GM19099 (cell line): ENCODE data around the gene KCP.

Source experiments
- POLR2A ChIP-seq: IDR thresholded peaks from 3 replicates; pipeline ENCODE4 v1.6.1; 2011; ENCODE audit warnings: low read depth; ENCODE audit not compliant: insufficient read length; ENCODE audit errors: extremely low read depth

Gene KCP

DNA sequence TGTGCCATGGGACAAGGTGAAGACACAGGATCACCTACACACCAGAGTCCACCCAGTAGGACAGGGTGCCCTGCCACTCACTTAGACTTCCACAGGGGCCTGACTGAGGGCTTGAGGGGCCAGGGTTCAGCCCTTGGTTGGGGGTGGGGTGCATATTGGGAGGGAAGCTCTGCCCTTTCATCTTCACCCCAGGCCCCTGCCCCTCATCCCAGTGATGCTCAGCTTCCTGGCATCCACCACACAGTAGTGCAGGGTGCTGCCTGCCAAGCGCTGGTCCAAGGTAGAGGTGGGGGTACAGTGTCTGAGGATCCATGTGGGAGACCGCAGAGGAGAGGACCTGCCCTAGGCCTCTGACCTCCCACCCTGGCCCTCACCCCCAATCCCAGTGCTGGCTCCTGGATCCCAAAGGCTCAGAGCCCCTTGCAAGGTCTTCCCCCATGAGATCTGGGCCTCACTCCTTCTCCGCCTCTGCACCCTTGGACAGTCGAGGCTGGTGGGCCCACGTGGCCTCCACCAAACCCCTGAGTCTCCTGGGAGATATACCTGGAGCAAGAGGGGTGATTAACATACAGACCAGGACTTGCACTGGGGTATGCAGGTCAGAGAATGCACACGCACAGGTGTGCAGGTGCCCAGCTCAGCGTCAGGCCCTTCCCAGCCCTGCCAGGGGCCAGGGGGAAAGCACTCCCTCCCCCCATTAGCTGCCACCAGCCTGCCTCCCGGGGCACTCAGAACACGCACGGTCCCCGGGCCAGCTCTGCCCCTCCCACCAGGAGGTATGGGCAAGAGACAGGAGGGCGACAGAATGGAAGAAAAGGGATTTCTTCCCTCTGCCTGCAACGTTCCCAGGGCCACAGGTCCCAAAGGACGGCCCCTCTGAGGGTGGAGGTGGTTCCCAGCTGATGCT, 18.6 kb upstream of the KCP start:
- no peak for TF ChIP-seq POLR2A

DNA sequence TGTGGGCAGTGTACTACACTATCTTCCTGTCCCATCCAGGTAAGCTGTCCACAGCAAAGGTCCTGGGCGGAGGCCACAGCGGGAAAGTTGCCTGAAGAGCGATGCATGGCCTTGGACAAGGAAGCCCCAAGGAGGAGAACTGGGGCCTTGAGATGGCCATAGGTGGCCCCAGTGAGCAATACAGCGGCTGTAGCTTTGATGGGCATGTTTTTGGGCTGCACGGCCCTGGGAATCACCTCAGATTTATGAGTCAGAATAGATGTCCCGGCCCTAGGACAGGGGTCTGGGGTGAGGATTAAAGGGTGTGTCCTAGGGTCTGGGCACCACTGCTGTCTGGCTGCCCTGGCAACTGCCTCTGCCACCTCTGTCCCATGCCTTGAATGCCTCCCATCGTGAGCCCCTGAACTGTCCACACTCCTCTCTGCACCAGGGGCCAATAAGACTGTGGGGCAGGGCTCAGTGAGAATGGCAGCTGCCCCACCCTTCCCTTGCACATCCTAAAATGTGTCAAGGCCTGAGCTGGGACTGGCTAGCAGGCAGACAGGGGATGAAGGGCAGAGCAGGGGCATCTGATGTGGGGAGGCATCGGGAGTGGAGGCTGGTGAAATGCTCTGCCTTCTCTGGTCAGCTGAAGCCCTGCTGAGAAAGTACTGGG, 17.8 kb upstream of the KCP start:
- no peak for TF ChIP-seq POLR2A

DNA sequence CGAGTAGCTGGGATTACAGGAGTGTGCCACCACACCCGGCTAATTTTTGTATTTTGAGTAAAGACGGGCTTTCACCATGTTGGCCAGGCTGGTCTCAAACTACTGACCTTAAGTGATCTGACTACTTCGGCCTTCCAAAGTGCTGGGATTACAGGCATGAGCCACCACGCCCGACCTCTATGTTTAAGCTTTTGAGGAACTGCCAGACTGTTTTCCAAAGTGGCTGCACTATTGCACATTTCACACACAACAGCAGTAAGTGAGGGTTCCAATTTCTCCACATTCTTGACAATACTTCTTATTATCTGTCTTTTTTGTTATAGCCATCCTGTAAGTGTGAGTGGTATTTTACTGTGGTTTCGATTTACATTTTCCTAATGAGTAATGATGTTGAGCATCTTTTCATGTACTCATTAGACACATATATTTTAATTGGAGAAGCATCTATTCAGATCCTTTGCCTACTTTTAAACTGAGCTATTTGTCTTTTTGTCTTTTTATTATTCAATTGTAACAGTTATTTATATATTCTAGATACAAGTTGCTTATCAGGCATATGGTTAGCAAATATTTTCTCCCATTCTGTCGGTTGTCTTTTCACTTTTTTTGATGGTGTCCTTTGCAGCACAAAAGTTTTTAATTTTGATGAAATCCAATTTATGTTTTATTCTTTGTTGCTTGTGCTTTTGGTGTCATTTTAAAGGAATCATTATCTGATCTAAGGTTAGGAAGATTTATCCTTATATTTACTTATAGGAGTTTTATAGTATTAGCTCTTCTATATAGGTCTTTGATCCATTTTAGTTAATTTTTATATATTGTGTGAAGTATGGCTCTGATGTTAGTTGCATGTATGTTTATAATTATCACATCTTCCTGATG, 14.4 kb upstream of the KCP start:
- TF ChIP-seq POLR2A, result no peak

DNA sequence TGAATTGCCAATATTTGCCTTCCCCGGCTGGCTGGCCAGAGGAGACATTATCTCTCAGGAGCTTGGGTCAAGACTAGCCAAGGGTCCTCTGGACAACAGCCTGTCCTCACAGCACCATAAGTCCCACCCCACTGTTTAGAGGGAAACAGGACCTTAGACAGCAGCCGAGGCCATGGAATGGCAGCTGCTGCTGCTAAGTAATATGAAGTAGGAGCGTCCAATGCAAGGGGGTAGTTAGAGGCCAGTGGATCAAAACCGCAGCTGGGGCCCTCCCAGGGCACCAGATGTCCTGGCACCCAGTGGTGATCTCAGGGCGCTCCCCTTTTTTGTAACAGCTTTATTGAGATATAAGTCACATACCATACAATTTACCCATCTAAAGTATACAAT, 12.9 kb upstream of the KCP start:
- TF ChIP-seq POLR2A, result no peak

DNA sequence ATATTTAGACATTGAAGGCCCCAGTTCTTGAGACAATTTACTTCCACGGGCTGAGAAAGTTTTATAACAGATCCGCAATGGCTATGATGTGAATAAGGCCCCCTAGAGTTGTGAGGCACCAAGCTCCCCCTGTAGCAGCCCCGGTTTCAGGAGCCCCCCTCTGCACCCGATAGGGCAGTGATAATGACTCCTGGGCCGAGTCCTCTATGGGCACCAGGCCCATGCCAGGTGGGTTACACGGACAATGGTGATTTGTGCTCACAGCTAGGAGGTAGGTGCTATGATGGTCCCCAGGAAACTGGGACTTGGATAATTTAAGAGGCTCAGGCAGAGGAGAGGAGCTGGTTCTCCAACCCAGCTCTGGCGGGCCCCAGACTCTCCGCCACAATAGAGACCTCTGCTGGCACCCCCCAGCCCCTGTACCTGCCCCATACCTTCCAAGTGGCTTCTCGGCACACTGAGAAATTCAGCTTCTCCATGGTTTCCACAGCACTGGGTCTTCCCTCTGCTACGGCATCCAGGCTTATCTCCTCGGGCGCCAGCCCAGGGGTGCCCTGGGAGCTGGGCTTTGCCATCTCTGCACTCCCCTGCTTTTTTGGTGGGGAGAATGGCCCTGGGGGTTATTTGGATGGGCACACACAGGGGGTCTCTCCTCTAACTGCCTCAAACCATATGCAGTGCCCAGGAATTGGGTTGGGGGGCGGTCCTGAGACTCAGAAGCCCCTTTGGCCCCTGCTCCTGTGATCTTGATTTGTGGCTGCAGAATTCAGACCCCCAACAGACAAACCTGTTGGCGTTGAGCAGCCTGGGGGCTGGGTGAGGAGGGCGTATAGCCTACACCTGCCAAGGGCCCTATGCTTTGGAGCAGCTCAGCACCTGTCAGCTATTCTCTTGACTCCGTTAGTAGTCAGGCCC, 12.2 kb upstream of the KCP start:
- no peak for TF ChIP-seq POLR2A

DNA sequence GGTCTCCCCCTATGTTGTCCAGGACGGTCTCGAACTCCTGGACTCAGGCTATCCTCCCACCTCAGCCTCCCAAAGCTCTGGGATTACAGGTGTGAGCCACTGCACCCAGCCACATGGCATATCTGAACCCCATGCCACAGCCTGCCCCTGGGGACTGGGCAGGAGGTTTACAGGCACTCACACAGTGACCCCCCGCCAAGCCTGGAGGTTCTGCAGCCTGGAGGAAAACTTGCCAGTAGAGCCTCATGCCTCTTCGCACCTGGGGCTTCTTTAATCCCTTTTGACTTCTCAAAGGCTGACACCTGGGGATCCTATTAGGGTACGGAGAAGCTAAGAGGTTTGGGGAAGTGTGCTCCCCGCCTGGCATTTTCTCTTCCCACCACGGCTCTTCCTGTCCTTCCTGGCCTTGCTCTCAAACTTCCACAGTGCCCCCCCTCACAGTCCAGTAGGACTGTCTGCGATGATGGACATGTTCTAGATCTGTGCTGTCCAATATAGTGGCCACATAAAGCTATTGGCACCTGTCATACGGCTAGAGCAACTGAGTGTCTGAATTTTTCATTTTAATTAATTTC, 11.4 kb upstream of the KCP start:
- no peak for TF ChIP-seq POLR2A

DNA sequence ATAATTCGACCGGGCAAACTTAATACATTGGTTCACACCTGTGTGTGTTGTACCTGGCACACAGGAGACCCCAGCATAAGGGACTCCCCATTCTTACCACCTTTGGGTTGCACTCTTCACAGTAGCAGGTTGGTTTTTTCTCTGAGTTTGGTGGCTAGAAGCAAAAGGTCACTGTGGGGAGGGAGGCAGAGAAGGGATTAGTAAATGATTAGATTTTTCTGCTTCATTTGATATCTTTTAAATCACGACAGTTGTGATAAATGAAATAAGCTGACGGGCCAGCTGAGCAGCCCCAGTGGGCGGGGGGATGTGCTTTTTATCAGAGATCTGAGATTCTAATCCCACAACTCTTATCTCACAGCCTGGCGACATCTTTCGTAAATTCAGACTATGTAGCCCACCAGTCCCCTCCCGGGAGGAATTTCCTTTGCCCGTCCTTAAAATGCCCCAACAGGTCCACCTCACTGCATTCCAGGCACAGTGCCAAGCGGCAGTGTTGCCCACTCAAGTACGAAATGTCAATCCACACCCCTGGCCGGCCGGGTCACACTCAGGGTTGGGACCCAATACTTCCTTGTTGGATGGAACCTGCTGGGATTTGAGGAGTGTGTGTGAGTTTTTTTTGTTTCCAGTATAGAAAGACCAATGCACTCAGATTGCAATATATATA, 10.5 kb upstream of the KCP start:
- TF ChIP-seq POLR2A, result no peak

DNA sequence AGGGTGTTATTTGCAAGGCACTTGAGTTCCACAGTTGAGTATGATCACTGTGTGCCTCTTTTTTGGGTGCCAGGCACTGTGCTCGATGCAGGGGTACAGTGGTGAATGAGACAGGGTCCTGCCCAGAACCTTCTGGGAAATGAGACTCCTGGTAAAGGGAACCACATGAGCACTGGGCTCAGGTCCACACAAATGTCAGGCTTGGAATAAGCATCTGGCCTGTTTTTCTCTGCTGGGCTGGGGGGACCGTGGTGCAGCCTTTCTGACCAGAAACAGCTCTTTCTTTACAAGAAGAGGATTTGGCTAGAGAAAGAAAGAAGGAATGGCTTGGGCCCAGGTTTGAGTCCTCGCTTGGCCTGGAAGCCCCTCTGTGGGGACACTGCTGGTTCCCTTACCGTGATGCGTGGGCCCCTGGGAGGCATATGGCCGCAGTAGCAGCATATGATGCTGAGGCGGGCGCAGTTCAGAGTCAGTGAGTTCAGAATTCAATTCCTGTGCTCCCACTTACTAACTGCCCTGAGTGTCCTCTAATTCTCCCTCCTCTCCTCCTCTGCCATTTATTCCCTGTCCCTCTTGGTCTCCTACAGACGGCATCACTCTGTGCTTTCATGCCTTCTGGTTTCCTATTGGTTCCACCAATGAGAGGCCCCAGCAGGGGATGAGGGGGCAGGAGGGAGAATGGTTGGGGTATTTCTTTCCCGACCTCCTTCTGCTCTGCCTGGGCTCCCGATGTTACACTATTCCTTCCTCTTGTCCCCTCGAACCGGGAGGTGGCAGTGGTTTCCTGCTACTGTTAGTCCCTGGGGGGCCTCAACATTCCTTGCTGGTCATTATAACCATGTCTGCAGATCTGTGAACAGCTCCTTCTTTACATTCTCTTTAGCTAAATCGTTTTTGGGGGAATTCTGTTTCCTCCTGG, 9.6 kb upstream of the KCP start:
- TF ChIP-seq POLR2A, result no peak

DNA sequence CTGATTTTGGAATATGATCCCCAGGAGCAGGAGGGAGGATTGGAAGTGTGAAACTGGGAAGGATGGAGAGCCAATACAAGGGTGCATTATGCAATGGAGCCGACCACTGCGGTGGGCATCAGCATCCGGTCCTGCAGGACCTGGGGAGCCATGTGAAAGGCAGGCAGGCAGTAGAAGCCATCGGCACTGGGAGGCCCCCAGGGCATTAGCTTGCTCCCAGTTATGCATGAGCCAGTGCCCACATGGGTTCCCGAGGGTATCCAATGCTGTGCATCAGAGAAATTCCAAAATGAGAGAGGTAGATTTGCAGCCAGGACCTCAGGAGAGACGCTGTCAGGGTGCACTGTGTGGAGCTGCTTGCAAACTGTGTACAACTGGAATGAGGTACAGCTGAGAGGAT, 8.7 kb upstream of the KCP start:
- no peak for TF ChIP-seq POLR2A

DNA sequence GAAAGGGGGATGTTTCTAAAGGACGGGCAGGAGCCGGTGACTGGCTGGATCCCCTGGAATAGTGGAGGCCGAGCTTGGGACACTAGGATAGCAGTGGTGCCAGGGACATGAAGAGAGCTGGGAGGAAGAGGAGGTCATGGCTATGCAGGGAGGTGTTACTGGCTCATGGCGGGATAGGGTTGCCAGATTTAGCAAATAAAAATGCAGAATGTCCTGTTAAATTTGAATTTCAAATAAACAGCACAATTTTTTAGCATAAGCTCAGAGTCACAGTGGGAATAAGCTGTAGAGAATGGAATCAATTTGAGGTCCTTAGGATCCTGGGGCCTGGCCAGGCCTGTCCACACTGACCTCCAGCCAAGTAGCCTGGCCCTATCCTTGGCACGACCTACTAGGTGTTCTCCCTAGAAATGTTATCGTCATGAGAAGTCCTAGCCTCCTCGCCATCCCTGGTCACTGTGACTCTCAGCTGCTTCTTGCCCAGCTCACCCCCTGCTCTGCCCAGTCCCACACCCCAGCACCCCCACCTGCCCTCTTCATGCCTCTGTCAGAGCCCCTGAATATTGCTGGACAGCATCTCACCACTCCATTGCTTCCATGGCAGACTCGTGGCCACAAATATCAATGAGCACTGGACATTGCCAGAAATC, 7.6 kb upstream of the KCP start:
- no peak for TF ChIP-seq POLR2A

DNA sequence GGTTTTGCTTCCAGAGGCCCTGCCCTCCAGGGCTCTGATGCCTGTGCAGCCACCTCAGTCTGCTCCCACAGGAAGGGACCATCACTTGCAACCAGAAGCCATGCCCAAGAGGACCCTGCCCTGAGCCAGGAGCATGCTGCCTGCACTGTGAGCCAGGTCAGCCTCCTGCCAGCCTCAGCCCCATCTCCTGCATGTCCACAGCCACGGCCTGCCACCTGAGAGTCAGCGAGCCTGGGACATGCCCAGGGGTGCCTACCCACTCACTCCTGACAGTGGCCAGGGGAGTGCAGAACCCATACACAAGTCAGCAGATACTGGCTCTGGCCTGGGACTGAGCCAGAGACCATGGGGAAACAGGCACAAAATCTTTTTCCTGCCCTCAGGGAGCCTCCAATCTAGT, 6.6 kb upstream of the KCP start:
- TF ChIP-seq POLR2A, result no peak

DNA sequence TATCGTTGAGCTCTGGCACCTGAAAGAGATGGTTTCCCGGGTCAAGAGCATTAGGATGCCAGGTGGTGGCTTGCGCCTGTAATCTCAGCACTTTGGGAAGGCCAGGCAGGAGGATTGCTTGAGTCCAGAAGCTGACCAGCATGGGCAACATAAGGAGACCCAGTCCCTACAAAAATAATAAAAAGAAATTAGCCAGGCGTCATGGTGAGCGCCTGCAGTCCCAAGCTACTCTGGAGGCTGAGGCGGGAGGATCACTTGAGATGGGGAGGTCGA, 6.1 kb upstream of the KCP start:
- TF ChIP-seq POLR2A, result no peak
